NCI-H2029 treated with DMSO at 0.1 percent for 48 hours (cell line): ENCODE results near the gene PDCD7.
"Not testable (repeated sequence)": the region's sequence is repeated elsewhere in the genome, so short reads cannot be mapped to it uniquely, and the experiment has no call there.

Source experiments
- DNase-seq: peaks from one replicate; lab custom pipeline; 2025; lab: John Stamatoyannopoulos, UW

PDCD7 gene

DNA sequence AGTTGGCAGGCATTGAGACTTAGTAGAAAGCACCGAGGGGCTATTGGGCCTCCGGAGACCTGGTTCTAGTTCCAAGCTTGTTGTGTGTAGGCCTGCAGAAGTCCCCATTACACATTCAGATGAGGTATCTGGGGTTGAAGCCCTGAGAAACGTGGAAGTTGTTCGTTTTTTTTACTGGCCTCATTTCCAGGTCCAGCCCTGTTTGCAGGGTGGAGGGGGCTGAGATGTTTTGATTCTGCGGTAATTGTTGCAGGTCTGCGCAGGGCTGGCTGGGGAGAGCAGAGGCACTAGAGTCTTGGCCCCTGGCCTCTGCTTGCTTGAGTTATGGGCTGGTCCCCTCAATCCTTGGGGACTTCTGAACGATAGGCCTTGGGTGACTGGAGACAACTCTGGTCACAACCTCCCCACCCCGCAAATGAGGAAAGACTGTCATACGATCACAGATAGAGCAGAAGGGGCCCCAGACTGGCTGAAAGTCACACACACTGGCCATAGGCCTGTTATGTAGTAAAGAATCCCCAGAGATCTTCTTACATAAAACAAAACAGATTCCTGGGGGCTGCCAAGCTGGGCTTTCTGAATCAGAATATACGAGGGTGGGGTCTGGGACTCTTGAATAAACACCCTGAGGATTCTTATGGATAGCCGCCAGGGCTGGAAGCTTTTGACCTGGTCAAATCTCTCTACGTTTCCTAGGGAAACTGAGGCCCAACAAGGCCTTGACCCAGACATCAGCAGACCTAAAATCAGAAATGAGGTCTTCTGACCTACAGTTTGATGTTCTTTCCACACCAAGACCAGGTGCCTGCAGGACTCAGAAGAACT, 41.5 kb downstream of the PDCD7 start:
- DNase-seq: no peak

GRCh38 chr15:65089206-65089824, 44.3 kb downstream of the PDCD7 start:
- DNase-seq: no peak

DNA sequence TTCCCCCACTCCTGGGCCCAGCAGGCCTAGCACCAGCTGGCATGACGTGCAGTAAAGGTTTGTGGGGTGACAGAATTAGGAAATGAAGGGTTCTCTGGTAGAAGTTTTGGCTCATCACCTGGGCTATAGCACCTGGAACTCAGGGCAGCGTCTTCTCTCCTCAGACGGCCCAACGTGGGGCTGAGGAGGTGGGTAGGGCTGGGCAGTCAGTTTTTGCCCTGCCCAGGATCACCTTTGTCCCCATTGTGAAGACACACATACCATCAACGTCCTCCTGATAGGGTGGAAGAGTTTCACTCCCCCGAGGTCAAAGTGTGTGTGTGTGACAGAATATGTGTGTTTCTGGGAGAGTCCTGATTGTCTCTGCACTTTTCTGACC, 45.0 kb downstream of the PDCD7 start:
- no peak for DNase-seq

DNA sequence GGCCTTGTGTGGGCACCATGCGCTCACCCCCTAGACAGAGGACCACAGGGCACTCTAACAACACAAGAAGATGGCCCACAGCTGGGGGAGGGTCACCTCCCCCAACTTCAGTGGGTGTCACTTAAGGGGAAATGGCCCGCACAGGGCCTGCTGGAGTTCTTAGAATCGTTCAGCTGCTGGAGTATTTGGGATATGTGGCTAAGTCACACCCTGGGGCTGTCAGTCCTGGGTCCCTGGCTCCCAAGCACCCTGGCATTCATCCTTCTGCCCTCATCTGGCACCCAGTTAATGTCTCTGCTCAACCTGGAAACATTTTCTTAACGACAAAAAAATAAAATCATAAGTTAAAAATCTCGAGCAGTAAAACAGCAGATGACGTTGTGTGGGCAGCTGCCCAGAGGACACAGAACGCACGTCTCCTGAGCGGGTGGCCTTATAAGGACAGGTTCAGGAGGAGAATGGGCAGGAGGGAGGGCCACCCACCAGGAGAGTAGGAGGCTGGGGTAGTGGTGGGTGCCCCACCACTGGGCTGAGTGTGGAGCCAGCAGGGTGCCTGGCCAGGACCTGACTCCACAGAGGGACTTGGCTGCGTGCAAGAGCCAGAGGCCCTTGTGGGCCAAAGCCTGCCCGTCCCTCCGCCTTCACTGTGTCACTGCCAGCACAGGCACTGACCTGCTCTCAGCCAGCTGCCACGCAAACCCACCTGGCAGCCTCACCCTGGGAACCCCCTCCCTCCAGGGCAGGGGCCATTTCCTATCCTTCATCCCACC, 45.5 kb downstream of the PDCD7 start:
- no peak for DNase-seq

DNA sequence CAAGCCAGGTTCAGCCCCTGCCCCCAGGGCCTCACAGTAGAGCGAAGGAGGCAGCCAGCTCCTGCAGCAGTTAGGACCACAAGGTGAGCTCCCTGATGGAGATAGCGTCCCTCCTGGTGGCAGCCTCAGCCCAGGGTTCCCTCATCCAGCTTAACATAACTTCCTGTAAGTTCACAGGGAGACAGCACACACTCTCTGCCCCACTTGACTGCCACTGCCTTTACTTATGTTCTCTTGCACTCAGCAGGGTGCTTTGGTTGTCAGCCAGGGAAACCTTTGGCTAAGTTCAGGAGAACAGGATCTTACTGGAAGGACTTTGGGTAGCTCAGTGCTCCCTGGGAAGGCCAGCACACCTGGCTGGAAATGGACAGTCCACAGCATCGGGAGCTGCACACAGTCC, 46.2 kb downstream of the PDCD7 start:
- DNase-seq: no peak

DNA sequence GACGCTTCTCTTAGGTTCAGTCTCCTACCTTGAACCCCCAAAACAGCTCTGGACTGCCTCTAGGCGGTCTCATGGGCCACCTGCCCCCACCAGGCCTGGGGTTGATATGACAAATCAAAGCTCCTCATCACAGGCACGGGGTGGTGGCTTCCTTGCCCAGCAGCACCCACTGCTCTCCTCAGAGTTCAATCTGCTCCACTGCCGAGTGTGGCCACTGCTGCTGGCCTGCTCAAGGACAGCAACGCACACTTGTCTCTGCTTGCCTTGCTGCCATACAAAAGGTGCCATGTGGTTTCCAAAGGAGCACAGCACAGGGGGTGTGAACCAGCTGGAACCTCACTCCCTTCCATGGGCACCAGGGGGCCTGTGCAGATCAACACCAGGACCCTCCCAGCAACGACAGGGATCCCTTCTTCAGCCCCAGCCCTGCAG, 46.9 kb downstream of the PDCD7 start:
- no peak for DNase-seq

- DNase-seq: no peak
Observed at GRCh38 chr15:65085990-65086679, 47.5 kb downstream of the PDCD7 start.

- no peak for DNase-seq
Observed at GRCh38 chr15:65085207-65085753, 48.3 kb downstream of the PDCD7 start.

DNA sequence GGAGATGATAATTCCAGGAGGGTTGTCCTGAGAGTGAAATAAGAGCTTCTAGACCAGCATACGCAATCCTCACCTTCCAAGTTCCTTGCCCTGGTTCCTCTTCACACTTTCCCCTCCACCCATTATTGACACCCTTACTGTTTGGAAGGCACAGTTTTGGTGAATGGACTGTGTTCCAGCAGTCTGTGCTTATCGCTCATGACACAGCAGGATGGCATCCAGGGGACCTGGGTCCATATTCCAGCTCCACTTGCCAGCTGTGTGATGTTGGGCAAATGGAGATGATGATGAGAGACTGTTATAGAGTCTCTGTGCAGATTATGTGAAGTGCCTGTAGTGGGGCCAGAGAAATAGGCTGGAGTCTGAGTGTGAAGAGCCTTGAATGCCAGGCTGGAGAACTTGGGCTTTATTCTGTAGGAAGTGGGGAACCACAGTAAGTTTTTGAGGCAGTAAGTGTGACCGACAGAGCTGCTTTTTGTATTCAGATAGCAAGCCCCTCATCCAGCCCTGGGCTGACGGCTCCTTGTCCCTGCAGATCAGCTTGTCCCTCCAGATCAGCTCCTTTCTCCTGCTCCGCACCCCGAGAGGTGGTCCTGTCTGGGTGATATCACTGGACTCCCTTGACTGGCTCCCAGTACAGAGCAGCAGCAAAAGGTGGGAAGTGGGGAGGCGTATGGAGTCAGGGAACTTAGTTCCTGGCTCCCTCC, 49.0 kb downstream of the PDCD7 start:
- no peak for DNase-seq

DNA sequence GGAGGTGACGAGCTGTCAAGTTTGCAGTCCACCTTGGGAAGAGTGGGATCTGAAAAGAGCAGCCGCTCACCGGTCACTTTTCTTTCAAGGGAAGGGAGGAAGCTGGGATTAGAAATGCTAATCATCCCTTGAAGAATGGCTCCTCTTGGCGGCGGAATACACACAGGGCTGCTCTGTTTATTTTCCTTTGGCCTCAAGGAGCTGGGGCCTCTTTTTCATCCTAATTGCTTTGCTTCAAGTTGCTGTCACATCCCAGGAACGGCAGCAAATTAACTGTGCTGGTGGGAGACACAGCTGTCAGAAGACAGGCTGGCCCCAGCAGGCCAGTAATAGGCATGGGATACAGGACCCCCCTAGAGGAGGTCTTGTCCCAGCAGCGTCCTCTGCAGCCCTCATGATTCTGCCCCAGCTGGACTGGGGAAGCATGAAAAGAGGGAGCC, 50.3 kb downstream of the PDCD7 start:
- DNase-seq: no peak

GRCh38 chr15:65082303-65082953, 51.2 kb downstream of the PDCD7 start:
- no peak for DNase-seq

DNA sequence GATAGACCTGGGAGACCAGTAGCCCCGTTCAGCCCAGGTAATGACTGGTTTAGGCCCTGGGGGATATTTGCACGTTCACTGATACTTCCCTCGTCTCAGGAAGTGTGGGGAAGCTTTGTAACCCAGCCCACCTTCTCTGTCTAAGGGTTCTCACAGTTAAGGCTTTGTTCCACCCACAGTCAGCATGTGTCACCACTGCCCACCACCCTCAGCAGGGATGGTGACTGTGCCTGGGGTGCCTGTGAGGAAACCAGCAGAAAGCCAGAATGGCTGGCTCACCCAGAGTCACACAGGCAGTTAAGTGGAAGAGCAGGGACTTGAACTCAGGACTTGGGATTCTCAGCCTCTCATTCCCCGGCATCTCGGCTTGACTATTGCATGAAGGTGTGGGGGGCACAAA, 51.9 kb downstream of the PDCD7 start:
- no peak for DNase-seq

DNA sequence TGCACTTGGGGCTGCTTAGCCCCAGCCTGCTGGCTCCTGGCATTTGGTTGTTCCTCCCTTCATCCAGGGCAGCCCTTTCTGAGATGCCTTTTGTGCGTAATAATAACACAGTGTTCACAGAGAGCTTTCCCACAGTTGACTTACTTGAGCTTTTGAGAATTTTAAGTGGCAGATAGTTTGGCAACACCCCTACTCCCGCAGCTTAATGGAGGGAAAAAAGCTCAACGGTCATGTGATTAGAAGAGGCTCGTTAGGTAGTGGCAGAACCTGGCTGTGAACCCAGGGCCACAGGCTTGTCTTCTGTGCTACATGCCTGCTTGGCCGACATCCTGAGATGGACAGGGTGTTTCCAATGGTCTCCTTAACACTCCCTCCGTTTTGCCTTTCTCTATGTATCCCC, 52.3 kb downstream of the PDCD7 start:
- DNase-seq: no peak

- DNase-seq: no peak
Observed at GRCh38 chr15:65079580-65079979, 54.0 kb downstream of the PDCD7 start.

- DNase-seq: no peak
Observed at GRCh38 chr15:65077981-65078352, 55.6 kb downstream of the PDCD7 start.

GRCh38 chr15:65077291-65077980, 56.2 kb downstream of the PDCD7 start:
- DNase-seq: no peak

DNA sequence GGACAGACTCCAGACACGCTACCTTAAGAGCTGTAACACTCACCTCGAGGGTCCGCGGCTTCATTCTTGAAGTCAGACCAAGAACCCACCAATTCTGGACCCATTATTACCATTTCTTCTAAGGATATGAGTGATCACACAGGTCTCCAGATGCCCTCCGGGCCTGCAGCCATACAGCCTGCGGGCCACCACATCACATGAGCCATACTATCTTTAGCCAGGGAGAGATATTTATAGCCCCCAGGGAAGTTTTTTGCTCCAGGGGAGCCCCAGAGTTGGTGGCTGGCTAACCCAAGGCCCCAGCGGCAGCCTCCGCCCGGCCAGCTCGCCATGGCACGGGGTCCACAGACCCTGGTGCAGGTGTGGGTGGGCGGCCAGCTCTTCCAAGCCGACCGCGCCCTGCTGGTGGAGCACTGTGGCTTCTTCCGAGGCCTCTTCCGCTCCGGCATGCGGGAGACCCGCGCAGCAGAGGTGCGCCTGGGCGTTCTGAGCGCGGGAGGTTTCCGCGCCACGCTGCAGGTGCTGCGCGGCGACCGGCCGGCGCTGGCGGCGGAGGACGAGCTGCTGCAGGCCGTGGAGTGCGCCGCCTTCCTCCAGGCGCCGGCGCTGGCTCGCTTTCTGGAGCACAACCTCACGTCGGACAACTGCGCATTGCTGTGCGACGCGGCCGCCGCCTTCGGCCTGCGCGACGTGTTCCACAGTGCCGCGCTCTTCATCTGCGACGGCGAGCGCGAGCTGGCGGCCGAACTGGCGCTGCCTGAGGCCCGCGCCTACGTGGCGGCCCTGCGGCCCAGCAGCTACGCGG, 56.9 kb downstream of the PDCD7 start, which contains the start of gene KBTBD13:
KBTBD13 (plus strand) TSS at position 261 of the 805 bp plus-strand sequence; CDS start at position 331, 70 bp downstream.
- no peak for DNase-seq

GRCh38 chr15:65075607-65076395, 57.8 kb downstream of the PDCD7 start:
- DNase-seq: not testable (repeated sequence)
